ENCODE data around the gene FKBP5. TPM values are rescaled to one million over a fixed set of nuclear protein-coding genes. Genes with fewer than 3 reads are reported as not detected.

The FKBP5 gene
- total RNA-seq, 4 donors from 2014 or later = 453 to 676 (median 478) TPM

GRCh38 chr6:35564733-35565132 lies 124.0 kb downstream of the FKBP5 start:
- ATAC-seq = no peak
- no peak overlapping the region for H3K4me3 ChIP-seq
- H3K4me1 ChIP-seq = no peaks in the 10 kb centered on the region
- H3K27me3 ChIP-seq = peaks cover 5% of the 10 kb centered on the region
- no peak overlapping the region for H3K27ac ChIP-seq
- no peaks in the 10 kb centered on the region for H3K36me3 ChIP-seq
- TF ChIP-seq CTCF (IDR thresholded peaks at IDR 0.05) (no peak), POLR2A (IDR thresholded peaks at IDR 0.05) (no peak)
- H3K9me3 ChIP-seq = no peaks in the 10 kb centered on the region

GRCh38 chr6:35562060-35562459 lies 126.7 kb downstream of the FKBP5 start:
- Histone ChIP-seq H3K9me3 (no peaks in the 10 kb centered on the region), H3K4me3 (no peak overlapping the region), H3K27me3 (peaks cover 8% of the 10 kb centered on the region), H3K27ac (no peak overlapping the region), H3K36me3 (no peaks in the 10 kb centered on the region), H3K4me1 (no peaks in the 10 kb centered on the region)
- no peak for TF ChIP-seq POLR2AphosphoS5 (IDR thresholded peaks at IDR 0.05)
- TF ChIP-seq CTCF (IDR thresholded peaks at IDR 0.05) = no peak
- no peak for TF ChIP-seq POLR2A (IDR thresholded peaks at IDR 0.05)
- no peak for TF ChIP-seq EP300 (IDR thresholded peaks at IDR 0.05)
- whole genome bisulfite sequencing, 2 donors (ENCODE audit: low coverage in 1 of 2) = 51 to 60% methylated on average over 4 to 6 of the region's 11 CpGs
- no peak for ATAC-seq

GRCh38 chr6:35561113-35561512 lies 127.6 kb downstream of the FKBP5 start:
- no peaks in the 10 kb centered on the region for H3K9me3 ChIP-seq
- no peaks in the 10 kb centered on the region for H3K36me3 ChIP-seq
- no peak overlapping the region for H3K4me3 ChIP-seq
- no peak for ATAC-seq
- no peak overlapping the region for H3K27ac ChIP-seq
- TF ChIP-seq POLR2AphosphoS5 (IDR thresholded peaks at IDR 0.05) (no peak), EP300 (IDR thresholded peaks at IDR 0.05) (no peak), CTCF (IDR thresholded peaks at IDR 0.05) (no peak), POLR2A (IDR thresholded peaks at IDR 0.05) (no peak)
- WGBS, 2 donors (ENCODE audit: low coverage in 1 of 2) = 62 to 67% methylated on average over 4 to 5 of the region's 5 CpGs
- H3K4me1 ChIP-seq = no peaks in the 10 kb centered on the region
- H3K27me3 ChIP-seq = peaks cover 8% of the 10 kb centered on the region

- Histone ChIP-seq H3K27me3 (peaks cover 8% of the 10 kb centered on the region), H3K4me3 (no peak overlapping the region), H3K9me3 (no peaks in the 10 kb centered on the region), H3K27ac (no peak overlapping the region), H3K4me1 (no peaks in the 10 kb centered on the region), H3K36me3 (no peaks in the 10 kb centered on the region)
- TF ChIP-seq EP300 (IDR thresholded peaks at IDR 0.05) (no peak), CTCF (IDR thresholded peaks at IDR 0.05) (no peak)
- no peak for ATAC-seq
- 71 to 81% methylated on average over 7 to 11 of the region's 12 CpGs for WGBS, 2 donors (ENCODE audit: low coverage in 1 of 2)
These were observed 130.1 kb downstream of the FKBP5 start for GRCh38 chr6:35558571-35558970.

- H3K9me3 ChIP-seq = peaks cover 0 to 5% (median 0%) of the 10 kb centered on the region in 3 donors
- WGBS, 2 donors (ENCODE audit: low coverage in 1 of 2) = 60 to 80% methylated on average over 1 to 2 of the region's 6 CpGs
- no peak for TF ChIP-seq EP300 (IDR thresholded peaks at IDR 0.05)
- no peak for TF ChIP-seq POLR2AphosphoS5 (IDR thresholded peaks at IDR 0.05)
- no peak for TF ChIP-seq CTCF (IDR thresholded peaks at IDR 0.05)
- no peak for TF ChIP-seq POLR2A (IDR thresholded peaks at IDR 0.05)
- H3K27ac ChIP-seq = no peak overlapping the region
- peaks cover 13% of the 10 kb centered on the region for H3K27me3 ChIP-seq
- H3K4me1 ChIP-seq = no peaks in the 10 kb centered on the region
- H3K4me3 ChIP-seq = no peak overlapping the region
- no peak for ATAC-seq
- no peaks in the 10 kb centered on the region for H3K36me3 ChIP-seq
These were observed 131.5 kb downstream of the FKBP5 start for GRCh38 chr6:35557239-35557638.

All from gastroesophageal sphincter (tissue), 4 donors.